GM18873 (cell line): ENCODE measurements around the gene MED23.
"Not testable (repeated sequence)": the region's sequence is repeated elsewhere in the genome, so short reads cannot be mapped to it uniquely, and the experiment has no call there.

Experiments
- ATAC-seq: cut with Tn5 transposase; IDR thresholded peaks from one replicate; pipeline ENCODE4 v1.9.1; 2021; ENCODE audit warnings: mild to moderate bottlenecking, moderate library complexity, moderate number of reproducible peaks; ENCODE audit not compliant: unreplicated experiment, low FRiP score

Gene MED23

DNA sequence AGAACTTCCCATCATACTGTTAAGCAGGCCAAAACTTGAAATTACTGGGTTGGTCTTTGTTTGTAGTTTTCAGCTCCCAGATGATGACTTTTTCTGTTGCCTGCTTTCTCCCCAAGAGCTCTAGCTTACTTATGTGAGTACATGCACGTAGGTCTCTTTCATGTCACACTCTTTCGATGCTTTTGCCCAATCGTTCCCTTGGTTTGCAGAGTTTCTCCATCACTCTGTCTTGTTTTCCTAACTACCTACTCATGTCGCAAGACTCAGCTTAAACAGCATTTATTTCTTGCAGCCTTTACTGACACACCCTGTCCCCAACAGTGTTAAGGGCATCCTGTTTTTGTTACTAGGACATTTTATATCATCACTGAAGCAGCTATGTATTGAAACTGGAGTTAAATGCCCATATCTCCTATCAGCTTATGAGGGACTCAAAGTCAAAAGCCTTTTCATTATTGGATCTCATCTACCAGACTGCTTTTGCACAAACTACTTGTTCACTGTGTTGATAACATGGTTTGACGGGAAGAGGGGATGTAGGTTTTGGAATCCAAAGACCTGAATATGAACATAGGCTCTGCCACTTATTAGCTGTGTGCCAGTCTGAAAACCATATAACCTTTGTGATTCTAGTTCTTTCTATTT, 52.1 kb downstream of the MED23 start:
- ATAC-seq, result no peak

DNA sequence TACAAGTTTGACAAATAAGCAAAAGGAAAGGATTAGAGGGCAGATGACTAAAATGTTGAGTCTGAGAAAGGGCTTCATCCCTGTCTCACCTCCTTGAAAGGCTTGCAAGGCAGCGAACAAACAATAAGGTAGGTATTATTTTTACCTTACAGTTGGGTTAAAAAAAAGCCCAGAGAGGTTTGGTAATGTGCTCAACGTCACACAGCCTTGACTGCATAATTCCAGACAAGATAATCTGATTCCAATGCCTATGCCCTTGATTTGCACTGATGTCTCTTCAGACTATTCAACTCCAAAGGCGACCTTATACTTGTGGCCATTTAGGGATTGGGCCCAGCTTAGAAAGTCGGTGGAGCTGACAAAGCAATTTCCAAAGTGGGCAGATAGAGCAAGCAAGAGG, 53.4 kb downstream of the MED23 start:
- no peak for ATAC-seq

DNA sequence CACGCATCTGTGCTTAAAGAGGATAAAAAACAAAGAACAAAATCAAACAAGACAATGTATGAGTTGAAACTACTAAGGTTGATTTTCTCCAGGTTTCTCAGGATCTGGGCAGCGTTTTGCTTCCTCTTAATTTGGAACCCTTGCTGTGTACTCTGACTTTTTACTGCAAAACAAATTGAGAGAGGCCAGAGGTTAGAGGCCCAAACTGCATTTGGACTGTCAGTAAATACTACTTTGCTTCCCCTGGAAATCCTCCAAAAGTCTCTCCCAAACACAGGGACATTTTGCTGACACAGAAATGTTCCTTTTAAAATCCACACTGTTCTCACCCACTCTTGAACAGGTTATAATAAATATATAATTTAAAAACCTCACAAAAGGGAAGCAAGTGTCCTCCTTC, 53.9 kb downstream of the MED23 start:
- no peak for ATAC-seq

GRCh38 chr6:131572686-131573415, 55.2 kb downstream of the MED23 start, which contains the start of gene ARG1:
ARG1 (plus strand) TSS chr6:131573226; CDS start chr6:131573283, 57 bp downstream.
- no peak for ATAC-seq

DNA sequence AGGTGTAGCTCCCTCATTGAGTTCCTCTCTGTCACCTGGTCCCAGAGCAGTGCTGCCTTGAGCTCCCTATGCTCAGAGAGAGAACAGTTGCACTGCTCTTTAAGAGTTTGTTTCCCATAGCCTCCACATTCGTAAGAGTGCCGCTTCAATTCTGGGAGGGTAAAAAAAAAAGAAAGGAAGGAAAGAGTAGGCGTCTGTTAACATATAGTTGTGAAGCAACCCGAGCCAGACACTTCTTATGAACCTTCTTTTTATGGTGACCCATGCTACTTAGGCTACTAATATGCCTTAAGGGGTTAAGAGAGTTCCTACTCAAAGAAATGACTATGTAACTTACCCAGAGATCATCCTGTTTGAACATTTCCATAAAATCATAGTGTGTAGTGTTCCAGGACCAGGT, 59.3 kb downstream of the MED23 start:
- ATAC-seq, result no peak

DNA sequence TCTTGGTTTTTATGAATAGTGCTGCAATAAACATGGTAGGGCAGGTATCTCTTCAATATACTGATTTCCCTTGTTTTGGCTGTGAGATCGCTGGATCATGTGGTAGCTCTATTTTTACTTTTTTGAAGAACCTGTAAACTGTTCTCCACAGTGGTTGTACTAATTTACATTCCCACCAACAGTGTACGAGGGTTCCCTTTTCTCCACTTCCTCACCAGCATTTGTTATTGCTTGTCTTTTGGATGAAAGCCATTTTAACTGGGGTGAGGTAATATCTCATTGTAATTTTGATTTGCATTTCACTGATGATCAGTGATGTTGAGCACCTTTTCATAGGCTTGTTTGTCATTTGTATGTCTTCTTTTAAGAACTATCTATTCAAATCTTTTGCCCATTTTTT, 63.0 kb downstream of the MED23 start:
- no peak for ATAC-seq

GRCh38 chr6:131561925-131562707, 65.9 kb downstream of the MED23 start:
- no peak for ATAC-seq

- no peak for ATAC-seq
Measured at GRCh38 chr6:131558922-131559321, 69.1 kb downstream of the MED23 start.

DNA sequence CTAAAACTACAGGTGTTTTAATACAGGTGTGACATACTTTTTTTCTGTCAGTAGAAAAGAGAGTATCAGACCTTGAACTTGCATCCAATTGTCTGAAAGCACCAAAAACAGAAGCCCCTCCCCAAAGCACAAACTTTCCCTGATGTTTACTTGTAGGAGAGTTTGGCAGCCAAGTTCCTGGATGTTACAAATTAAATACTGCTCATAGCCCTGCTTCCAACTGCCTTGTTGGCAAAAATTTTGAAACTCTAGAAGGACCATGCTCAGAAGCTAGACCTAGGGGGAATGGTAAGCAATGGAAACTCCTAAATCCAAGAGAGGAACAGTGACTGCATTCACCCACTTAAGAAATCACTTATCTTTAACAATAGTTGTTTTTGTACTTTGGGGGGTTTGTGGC, 72.0 kb downstream of the MED23 start:
- no peak for ATAC-seq

DNA sequence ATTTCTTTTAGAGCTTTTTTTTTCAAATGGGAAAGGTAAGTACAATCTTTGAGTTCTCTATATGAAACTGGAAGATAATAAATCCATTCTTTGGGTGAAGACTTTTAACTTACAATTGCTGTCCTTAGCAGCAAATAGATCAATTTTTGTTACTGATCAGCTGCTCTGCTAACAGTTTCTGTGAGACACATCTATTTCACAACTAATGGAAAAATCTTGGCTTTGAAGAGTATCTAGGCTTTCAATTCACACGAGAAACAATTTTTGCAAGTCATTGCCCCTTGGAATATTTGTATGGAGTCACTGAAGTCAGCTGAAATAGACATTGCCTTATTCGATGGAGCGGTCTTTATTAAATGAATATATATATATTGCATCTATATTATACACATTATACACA, 75.5 kb downstream of the MED23 start:
- no peak for ATAC-seq

DNA sequence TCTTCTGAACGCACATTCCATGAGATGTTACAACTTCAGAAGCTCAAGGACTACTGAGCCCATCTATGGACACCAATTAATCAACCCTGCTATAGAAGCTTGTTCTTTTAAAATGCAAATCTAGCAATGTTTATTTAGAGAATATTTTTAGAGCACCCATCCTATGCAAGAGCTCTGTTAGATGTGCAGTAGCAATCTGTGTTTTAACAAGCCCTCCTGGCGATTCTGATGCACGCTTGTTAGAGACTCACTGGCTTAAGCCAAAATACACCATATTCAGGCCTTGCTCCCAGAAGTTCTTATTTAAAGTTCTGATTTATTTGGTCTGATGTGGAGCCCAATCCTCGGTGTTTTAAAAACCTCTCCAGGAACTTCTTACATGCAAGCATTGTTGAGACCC, 76.1 kb downstream of the MED23 start:
- no peak for ATAC-seq

- ATAC-seq, result no peak
Measured at GRCh38 chr6:131549811-131550210, 78.2 kb downstream of the MED23 start.

DNA sequence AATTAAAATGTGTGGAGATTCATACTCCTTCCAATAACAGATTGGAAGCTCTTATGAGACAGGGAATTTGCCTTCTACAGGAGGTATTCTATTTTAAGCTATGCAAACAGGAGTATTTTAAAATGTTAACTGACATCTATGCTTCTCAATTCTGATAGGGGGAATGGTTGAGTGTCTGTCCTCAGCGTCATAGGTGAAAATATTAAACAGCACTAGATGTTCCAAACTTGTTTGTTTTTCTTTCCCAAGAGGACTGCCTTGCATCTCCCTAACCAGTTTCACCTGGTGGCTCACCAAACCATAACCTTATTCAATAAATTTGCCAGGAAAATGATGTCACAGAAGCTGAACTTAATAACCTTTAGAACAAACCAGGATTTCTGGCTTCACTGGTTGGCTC, 79.6 kb downstream of the MED23 start:
- no peak for ATAC-seq

DNA sequence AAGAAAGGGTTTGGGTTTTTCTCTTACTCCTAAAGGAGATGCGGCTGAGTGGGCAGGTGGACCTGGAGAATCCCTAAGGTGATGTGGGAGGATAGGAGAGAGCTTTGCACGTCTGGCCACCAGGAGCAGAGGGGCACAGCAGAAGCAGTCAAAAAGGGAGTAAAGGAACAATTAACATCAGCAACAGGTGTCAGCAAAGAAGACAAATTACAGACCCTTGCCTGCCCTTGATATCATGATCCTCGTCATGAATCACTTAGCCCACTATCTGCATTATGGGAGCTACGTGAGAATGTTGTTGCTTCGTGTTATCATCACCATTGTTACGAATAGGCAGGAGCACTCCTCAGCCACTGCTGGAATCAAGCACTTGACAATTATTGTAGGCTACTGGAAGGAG, 80.6 kb downstream of the MED23 start:
- ATAC-seq, result no peak

GRCh38 chr6:131545317-131545716, 82.7 kb downstream of the MED23 start:
- no peak for ATAC-seq

GRCh38 chr6:131538615-131539014, 89.4 kb downstream of the MED23 start:
- not testable (repeated sequence) for ATAC-seq

DNA sequence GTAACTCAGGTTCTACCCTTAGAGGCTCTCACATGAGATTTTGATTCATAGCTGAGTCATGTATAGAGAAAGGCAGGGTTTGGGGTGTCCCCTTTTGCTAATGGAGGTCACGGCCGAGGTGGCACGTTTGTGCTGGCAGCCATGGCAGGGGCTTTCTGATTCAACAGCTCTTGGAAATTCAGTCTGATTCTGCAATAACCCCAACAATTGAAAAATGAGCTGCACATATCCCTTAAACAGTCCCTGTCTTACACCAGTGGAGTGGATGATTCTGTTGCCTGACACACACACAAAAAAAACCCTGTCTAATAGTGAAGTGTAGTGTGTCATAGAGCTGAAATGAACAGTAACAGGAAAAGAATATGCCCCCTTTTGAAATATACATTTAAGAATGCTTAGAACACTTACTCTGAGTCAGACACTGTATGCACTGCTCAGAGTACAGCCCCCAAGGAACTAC, 95.4 kb downstream of the MED23 start:
- peak; percentile 78 for ATAC-seq

DNA sequence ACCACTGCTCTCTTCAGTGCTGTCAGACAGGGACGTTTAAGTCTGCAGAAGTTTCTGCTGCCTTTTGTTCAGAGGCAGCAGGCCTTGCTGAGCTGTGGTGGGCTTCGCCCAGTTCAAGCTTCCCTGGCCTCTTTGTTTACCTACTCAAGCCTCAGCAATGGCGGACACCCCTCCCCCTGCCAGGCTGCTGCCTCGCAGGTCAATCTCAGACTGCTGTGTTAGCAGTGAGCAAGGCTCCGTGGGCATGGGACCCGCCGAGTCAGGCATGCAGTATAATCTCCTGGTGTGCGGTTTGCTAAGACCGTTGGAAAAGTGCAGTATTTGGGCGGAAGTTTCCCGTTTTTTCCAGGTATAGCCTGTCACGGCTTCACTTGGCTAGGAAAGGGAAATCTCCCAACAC, 96.4 kb downstream of the MED23 start:
- ATAC-seq, result not testable (repeated sequence)

- ATAC-seq, result not testable (repeated sequence)
Measured at GRCh38 chr6:131530936-131531335, 97.1 kb downstream of the MED23 start.

DNA sequence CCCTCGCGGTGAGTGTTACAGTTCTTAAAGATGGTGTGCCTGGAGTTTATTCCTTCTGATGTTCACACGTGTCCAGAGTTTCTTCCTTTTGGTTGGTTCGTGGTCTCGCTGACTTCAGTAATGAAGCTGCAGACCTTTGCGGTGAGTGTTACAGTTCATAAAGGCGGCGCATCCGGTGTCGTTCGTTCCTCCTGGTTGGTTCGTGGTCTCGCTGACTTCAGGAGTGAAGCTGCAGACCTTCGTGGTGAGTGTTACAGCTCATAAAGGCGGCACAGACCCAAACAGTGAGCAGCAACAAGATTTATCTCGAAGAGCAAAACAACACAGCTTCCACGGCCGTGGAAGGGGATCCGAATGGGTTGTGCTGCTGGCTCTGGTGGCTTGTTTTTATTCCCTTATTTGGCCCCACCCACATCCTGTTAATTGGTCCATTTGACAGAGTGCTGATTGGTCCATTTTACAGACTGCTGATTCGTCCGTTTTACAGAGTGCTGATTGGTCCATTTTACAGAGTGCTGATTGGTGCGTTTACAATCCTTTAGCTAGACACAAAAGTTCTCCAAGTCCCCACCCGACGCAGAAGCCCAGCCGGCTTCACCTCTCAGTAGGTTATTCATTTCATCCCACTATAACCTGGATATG, 103.2 kb downstream of the MED23 start:
- no peak for ATAC-seq
